ENCODE measurements around the gene ARSB. TPM values are rescaled to one million over a fixed set of nuclear protein-coding genes. Genes with fewer than 3 reads are reported as not detected.

Gene ARSB
- total RNA-seq, 2 donors from 2014 or later, result 28.1 TPM

DNA sequence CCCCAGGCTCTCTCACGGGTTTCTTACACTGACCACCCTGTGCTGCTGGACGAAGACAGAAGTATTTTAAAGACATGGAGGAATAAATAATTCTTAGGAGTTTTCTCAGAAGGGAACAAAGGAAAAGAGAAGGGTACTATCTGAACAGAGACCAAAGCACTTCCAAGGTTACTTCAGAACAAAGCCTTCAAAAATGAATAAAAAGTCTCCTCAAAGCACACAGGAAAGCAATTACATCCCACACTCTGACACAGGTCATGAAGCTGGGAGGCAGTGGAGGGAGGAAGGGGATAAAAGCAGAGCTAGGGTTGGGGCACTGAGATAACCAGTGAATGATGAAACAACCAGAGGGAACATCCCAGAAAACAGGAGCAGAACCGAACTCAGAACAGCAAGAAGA is 151.8 kb downstream of the ARSB start:
- Mint-ChIP-seq H3K36me3 (ENCODE audit: low read depth) (peaks cover 19% of the 10 kb centered on the region), H3K27ac (no peak overlapping the region), H3K27me3 (ENCODE audit: insufficient read depth) (no peaks in the 10 kb centered on the region), H3K9me3 (peaks cover 7% of the 10 kb centered on the region), H3K4me3 (no peak overlapping the region), H3K4me1 (peaks cover 36% of the 10 kb centered on the region)
- no peaks in the 10 kb centered on the region for H3K36me3 ChIP-seq (ENCODE audit: control insufficient read depth, insufficient read depth, low read length)
- H3K27me3 ChIP-seq (ENCODE audit: control insufficient read depth, insufficient read depth, low read length, poor library complexity, severe bottlenecking), result no peaks in the 10 kb centered on the region
- peaks cover 22% of the 10 kb centered on the region for H3K4me1 ChIP-seq (ENCODE audit: control insufficient read depth, insufficient read depth, low read length)
- no peak overlapping the region for H3K9ac ChIP-seq (ENCODE audit: extremely low read depth, low read length, poor library complexity, severe bottlenecking)
- no peak overlapping the region for H3K4me3 ChIP-seq (ENCODE audit: low read length)
- no peak overlapping the region for H3K27ac ChIP-seq (ENCODE audit: low read depth, low read length)
- DNase-seq, result no peak
- H3K9me3 ChIP-seq (ENCODE audit: control insufficient read depth, low read length), result peaks cover 13% of the 10 kb centered on the region
- WGBS, 2 experiments (ENCODE audit: insufficient coverage in 1 of 2, insufficient read length in 1 of 2), result 94 to 100% methylated on average over 1 to 3 of the region's 3 CpGs
- TF ChIP-seq, protein P1, sequence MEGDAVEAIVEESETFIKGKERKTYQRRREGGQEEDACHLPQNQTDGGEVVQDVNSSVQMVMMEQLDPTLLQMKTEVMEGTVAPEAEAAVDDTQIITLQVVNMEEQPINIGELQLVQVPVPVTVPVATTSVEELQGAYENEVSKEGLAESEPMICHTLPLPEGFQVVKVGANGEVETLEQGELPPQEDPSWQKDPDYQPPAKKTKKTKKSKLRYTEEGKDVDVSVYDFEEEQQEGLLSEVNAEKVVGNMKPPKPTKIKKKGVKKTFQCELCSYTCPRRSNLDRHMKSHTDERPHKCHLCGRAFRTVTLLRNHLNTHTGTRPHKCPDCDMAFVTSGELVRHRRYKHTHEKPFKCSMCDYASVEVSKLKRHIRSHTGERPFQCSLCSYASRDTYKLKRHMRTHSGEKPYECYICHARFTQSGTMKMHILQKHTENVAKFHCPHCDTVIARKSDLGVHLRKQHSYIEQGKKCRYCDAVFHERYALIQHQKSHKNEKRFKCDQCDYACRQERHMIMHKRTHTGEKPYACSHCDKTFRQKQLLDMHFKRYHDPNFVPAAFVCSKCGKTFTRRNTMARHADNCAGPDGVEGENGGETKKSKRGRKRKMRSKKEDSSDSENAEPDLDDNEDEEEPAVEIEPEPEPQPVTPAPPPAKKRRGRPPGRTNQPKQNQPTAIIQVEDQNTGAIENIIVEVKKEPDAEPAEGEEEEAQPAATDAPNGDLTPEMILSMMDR (conservative IDR thresholded peaks at IDR 0.05), result no peak

DNA sequence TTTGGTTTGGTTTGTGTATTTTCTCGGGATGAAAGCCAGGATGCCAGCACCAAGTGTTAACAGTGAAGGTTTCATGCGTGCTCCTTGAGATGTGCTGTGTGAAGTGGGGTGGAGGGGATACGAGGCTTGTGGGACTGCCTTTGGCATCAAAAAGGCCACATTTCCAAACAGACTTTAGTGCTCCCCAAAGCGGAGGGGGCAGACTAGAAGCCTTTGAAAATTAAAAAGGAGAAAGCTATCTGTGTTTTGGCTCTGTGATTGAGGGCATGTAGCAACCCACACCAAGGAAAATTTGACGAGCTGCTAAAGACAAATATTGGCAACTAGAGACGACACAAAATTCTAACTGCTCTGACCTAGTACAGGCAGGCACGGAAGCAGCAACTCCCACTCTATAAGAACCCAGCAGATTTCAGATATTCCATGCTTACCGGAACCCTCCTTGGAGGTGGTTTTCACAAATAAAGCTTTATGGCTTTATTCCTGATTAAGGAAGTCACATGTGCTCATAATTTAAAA is 154.5 kb downstream of the ARSB start:
- Mint-ChIP-seq H3K4me3 (no peak overlapping the region), H3K27ac (no peak overlapping the region), H3K36me3 (ENCODE audit: low read depth) (peaks cover 8% of the 10 kb centered on the region), H3K9me3 (peaks cover 6% of the 10 kb centered on the region), H3K4me1 (peaks cover 24% of the 10 kb centered on the region), H3K27me3 (ENCODE audit: insufficient read depth) (no peaks in the 10 kb centered on the region)
- H3K27me3 ChIP-seq (ENCODE audit: control insufficient read depth, insufficient read depth, low read length, poor library complexity, severe bottlenecking), result no peaks in the 10 kb centered on the region
- no peak overlapping the region for H3K9ac ChIP-seq (ENCODE audit: extremely low read depth, low read length, poor library complexity, severe bottlenecking)
- TF ChIP-seq, protein P1 (conservative IDR thresholded peaks at IDR 0.05), result no peak
- H3K4me1 ChIP-seq (ENCODE audit: control insufficient read depth, insufficient read depth, low read length), result peaks cover 17% of the 10 kb centered on the region
- no peak for DNase-seq
- H3K4me3 ChIP-seq (ENCODE audit: low read length), result no peak overlapping the region
- H3K9me3 ChIP-seq (ENCODE audit: control insufficient read depth, low read length), result peaks cover 8% of the 10 kb centered on the region
- H3K36me3 ChIP-seq (ENCODE audit: control insufficient read depth, insufficient read depth, low read length), result no peaks in the 10 kb centered on the region
- WGBS, 2 experiments (ENCODE audit: insufficient coverage in 1 of 2, insufficient read length in 1 of 2), result 92 to 97% methylated on average over 4 to 8 of the region's 8 CpGs
- H3K27ac ChIP-seq (ENCODE audit: low read depth, low read length), result no peak overlapping the region

DNA sequence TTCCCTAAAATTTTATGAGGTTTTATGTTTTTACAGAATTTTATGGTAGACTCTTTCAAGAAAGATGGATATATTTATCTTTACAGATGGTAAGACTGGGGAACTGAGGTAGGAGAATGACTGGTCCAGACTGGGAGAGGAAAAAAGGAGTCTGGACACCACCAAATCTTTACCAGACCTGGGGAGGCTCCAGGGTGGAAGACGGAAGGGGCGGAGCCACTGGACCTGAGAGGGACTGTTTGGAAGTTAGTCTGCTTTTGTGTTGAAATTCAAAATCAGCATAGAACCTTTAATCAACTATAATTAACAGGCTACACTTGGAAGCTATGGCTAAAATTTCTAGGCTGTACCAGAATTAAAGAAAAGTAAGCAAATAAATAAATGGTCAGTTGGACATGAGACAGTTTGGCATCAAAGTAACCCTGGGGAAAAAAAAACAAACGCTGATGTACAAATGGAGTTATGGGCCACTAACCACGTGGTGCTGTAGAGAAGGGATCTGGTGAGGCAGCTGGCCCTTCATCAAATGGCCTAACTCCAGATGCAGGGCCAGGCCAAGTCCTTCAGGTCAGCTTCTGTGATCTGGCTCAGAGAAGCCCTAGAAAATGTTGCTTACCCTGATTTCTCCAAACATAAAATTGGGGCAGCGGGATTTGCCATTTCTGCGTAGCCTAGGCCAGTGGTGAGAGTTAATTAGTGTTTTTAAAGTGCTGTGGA is 155.1 kb downstream of the ARSB start:
- Histone ChIP-seq H3K27me3 (ENCODE audit: control insufficient read depth, insufficient read depth, low read length, poor library complexity, severe bottlenecking) (no peaks in the 10 kb centered on the region), H3K4me1 (ENCODE audit: control insufficient read depth, insufficient read depth, low read length) (peaks cover 12% of the 10 kb centered on the region), H3K27ac (ENCODE audit: low read depth, low read length) (no peak overlapping the region), H3K9ac (ENCODE audit: extremely low read depth, low read length, poor library complexity, severe bottlenecking) (no peak overlapping the region), H3K4me3 (ENCODE audit: low read length) (no peak overlapping the region), H3K36me3 (ENCODE audit: control insufficient read depth, insufficient read depth, low read length) (no peaks in the 10 kb centered on the region), H3K9me3 (ENCODE audit: control insufficient read depth, low read length) (peaks cover 8% of the 10 kb centered on the region)
- Mint-ChIP-seq H3K27me3 (ENCODE audit: insufficient read depth) (no peaks in the 10 kb centered on the region), H3K4me3 (no peak overlapping the region), H3K4me1 (peaks cover 23% of the 10 kb centered on the region), H3K27ac (no peak overlapping the region), H3K36me3 (ENCODE audit: low read depth) (peaks cover 8% of the 10 kb centered on the region), H3K9me3 (peaks cover 6% of the 10 kb centered on the region)
- WGBS, 2 experiments (ENCODE audit: insufficient coverage in 1 of 2, insufficient read length in 1 of 2), result 81 to 84% methylated on average over 2 to 6 of the region's 6 CpGs
- TF ChIP-seq, protein P1 (conservative IDR thresholded peaks at IDR 0.05), result no peak
- no peak for DNase-seq

All from endodermal cell (in vitro differentiated cells).